Omental fat pad (tissue), 4 donors: ENCODE data around the gene COQ5. TPM values are rescaled to one million over a fixed set of nuclear protein-coding genes. Genes with fewer than 3 reads are reported as not detected.

Source experiments
- ATAC-seq: fragments of 150-250 bp; one replicate; pipeline ENCODE4 v1.9.1; 2016; ENCODE audit warnings: mild to moderate bottlenecking, moderate library complexity; ENCODE audit not compliant: low FRiP score
- DNase-seq: peaks from one replicate; pipeline ENCODE4 v3.0.0-alpha.2; 2019; ENCODE audit warnings: low spot score
- CTCF ChIP-seq, 3 donors: fragments of 450-650 bp; IDR thresholded peaks; one replicate each; pipeline ENCODE4 v1.5.1; 2016 to 2017; ENCODE audit warnings: antibody characterized with exemption in 3 of 3, mild to moderate bottlenecking in 3 of 3, moderate library complexity in 2 of 3
- total RNA-seq, 4 donors: library from RNA; depleted of rRNA; stranded (reverse); fragments of >200 nt; gene quantifications; one replicate each; pipeline ENCODE4 v1.1.0, GENCODE V29; 2016

COQ5 gene
- total RNA-seq, 4 donors from 2014 or later = 14.4 to 31.2 (median 25.4) TPM

- no peak for DNase-seq
- ATAC-seq = no peak
- TF ChIP-seq CTCF (IDR thresholded peaks at IDR 0.05) = no peak
Observed at GRCh38 chr12:120500581-120500980, 28.4 kb downstream of the COQ5 start.

DNA sequence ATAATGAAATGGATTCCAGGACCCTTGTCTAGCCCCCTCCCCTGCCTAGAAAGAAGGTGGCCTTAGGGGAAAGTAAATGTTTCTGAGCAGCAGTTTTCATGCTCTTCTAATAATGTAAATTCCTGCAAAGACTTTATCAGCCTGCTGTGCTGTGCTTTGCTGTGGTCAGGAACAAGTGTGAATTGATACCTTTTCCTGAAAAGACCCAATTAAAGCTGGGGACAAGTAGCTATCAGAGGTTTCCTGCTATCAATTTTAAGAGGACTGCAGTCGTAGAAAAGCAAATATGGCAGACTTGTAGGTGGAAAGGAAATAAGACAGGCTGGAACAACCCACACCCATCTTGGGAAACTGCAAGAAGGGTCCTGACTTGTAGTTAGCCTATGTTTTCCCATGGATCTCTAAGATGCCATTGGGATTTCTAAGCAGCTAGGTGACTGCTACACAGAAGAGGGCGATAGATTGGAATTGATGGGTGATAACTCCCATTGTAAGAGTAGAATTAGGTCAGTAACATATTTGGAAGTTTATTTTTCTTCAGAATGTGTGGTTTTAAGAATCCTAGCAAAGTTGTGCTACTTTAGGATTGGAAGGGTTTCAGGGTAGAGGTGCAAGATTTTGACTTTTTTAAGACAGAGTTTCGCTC is 30.0 kb downstream of the COQ5 start:
- ATAC-seq = no peak
- TF ChIP-seq CTCF (IDR thresholded peaks at IDR 0.05) = no peak
- DNase-seq = no peak

GRCh38 chr12:120497524-120498150 is 31.3 kb downstream of the COQ5 start:
- TF ChIP-seq CTCF (IDR thresholded peaks at IDR 0.05) = no peak
- ATAC-seq = no peak

DNA sequence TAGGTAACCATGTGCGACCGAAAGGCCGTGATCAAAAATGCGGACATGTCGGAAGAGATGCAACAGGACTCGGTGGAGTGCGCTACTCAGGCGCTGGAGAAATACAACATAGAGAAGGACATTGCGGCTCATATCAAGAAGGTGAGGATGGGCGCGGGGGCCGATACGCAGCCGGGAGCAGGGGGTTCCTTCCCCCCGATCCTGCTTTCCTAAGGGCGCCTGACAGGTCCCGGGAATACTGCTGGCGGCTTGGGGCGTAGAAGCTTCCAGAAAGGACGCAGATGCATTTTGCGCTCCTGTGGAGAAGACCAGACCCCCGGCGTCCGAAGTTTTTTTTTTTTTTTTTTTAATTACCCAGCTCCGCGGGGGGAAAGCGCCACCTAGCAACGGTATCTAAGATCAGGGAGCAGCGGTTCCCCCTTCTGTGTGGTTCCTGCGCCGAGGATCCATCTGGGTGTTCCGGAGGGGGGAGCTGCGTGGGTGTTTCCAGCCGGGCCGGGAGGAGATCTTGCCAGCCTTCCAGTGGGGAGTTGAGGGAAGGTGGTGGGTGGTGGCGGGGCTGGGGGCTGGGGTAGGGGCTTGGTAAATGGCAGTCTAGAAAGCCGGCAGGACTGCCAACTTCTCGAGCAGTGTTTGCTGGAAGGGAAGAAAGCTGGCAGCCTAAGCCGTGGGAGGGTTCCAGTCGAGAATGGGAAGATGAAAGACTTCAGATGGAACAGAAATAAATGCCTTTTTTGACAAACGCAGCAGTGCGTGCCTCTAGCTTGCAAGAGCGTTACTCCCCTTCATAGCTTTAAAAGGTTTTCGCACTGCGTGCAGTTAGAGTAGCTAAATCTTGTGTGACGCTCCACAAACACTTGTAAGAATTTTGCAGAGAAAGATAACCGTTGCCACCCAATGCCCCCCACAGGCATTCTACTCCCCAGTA is 32.3 kb downstream of the COQ5 start:
- ATAC-seq (peak; percentile 50), DNase-seq (peak; percentile 25)
- no peak for TF ChIP-seq CTCF (IDR thresholded peaks at IDR 0.05)

More at GRCh38 chr12:120497524-120498150, 31.3 kb downstream of the COQ5 start:
- no peak for DNase-seq

GRCh38 chr12:120495731-120496412 is 33.1 kb downstream of the COQ5 start, which contains the start of gene DYNLL1:
TSS of gene DYNLL1 (plus strand) at chr12:120496113. CDS start at chr12:120496422, 309 bp downstream.
- TF ChIP-seq CTCF (IDR thresholded peaks at IDR 0.05) = no peak
- peak; percentile 99 for ATAC-seq
- peak; percentile 97 for DNase-seq

GRCh38 chr12:120495186-120495730 is 33.7 kb downstream of the COQ5 start:
- DNase-seq (no peak), ATAC-seq (no peak)
- no peak for TF ChIP-seq CTCF (IDR thresholded peaks at IDR 0.05)
